SK-N-SH treated with all-trans-retinoic acid at 6 μM for 48 hours (cell line): ENCODE results near the gene JAKMIP1.

Source experiments
- ATAC-seq: fragments of 200-7000 bp; cut with Tn5 transposase; 3 replicates; pipeline ENCODE4 v1.9.1; 2020; ENCODE audit warnings: mild to moderate bottlenecking, moderate library complexity
- ARNTL ChIP-seq: fragments of 450-650 bp; formaldehyde crosslinking; IDR thresholded peaks from 2 replicates; pipeline ENCODE4 v1.5.0; 2020; ENCODE audit warnings: low read depth, mild to moderate bottlenecking, moderate library complexity, borderline replicate concordance
- BACH2 ChIP-seq: fragments of 250-450 bp; sonication (Bioruptor Pico); IDR thresholded peaks from 2 replicates; pipeline ENCODE4 v1.9.0; 2021; ENCODE audit warnings: mild to moderate bottlenecking, borderline replicate concordance
- CREB5 ChIP-seq: fragments of 250-450 bp; sonication (Bioruptor Pico); IDR thresholded peaks from 2 replicates; pipeline ENCODE4 v1.5.1; 2020; ENCODE audit warnings: low read depth, mild to moderate bottlenecking, moderate library complexity
- CSDC2 ChIP-seq: fragments of 250-450 bp; sonication (Bioruptor Pico); IDR thresholded peaks from 2 replicates; pipeline ENCODE4 v1.5.0; 2020; ENCODE audit warnings: mild to moderate bottlenecking, moderate library complexity
- ESRRG ChIP-seq: fragments of 250-450 bp; sonication (Bioruptor Pico); IDR thresholded peaks from 2 replicates; pipeline ENCODE4 v1.6.1; 2021; ENCODE audit warnings: mild to moderate bottlenecking
- GLIS3 ChIP-seq: fragments of 250-450 bp; sonication (Bioruptor Pico); IDR thresholded peaks from 2 replicates; pipeline ENCODE4 v1.5.0; 2020; ENCODE audit warnings: mild to moderate bottlenecking, moderate library complexity
- ISL1 ChIP-seq: fragments of 250-450 bp; sonication (Bioruptor Pico); IDR thresholded peaks from 2 replicates; pipeline ENCODE4 v2.1.2; 2022; ENCODE audit warnings: mild to moderate bottlenecking, moderate library complexity
- OSR1 ChIP-seq: fragments of 250-450 bp; sonication (Bioruptor Pico); IDR thresholded peaks from 2 replicates; pipeline ENCODE4 v1.8.0; 2022; ENCODE audit warnings: moderate library complexity, mild to moderate bottlenecking, inconsistent platforms
- POU6F1 ChIP-seq: fragments of 250-450 bp; sonication (Bioruptor Pico); IDR thresholded peaks from 2 replicates; pipeline ENCODE4 v1.8.0; 2021; ENCODE audit warnings: low read depth, mild to moderate bottlenecking, moderate library complexity, borderline replicate concordance
- PPARA ChIP-seq: fragments of 250-450 bp; sonication (Bioruptor Pico); IDR thresholded peaks from 2 replicates; pipeline ENCODE4 v1.5.0; 2020; ENCODE audit warnings: mild to moderate bottlenecking, borderline replicate concordance
- RARB ChIP-seq: fragments of 250-450 bp; sonication (Bioruptor Pico); IDR thresholded peaks from 2 replicates; pipeline ENCODE4 v1.8.0; 2021; ENCODE audit warnings: mild to moderate bottlenecking, moderate library complexity
- SNAI2 ChIP-seq: fragments of 250-450 bp; sonication (Bioruptor Pico); IDR thresholded peaks from 2 replicates; pipeline ENCODE4 v1.5.0; 2020; ENCODE audit warnings: mild to moderate bottlenecking, moderate library complexity
- TCF4 ChIP-seq: fragments of 250-450 bp; sonication (Bioruptor Pico); IDR thresholded peaks from 2 replicates; pipeline ENCODE4 v1.8.0; 2021; ENCODE audit warnings: mild to moderate bottlenecking, moderate library complexity, borderline replicate concordance
- TOX ChIP-seq: fragments of 250-450 bp; sonication (Bioruptor Pico); IDR thresholded peaks from 2 replicates; pipeline ENCODE4 v1.8.0; 2021; ENCODE audit warnings: mild to moderate bottlenecking, moderate library complexity, borderline replicate concordance
- ZC3H10 ChIP-seq: fragments of 250-450 bp; sonication (Bioruptor Pico); IDR thresholded peaks from 2 replicates; pipeline ENCODE4 v1.5.1; 2021; ENCODE audit warnings: mild to moderate bottlenecking, moderate library complexity
- ZFP3 ChIP-seq: fragments of 250-450 bp; sonication (Bioruptor Pico); IDR thresholded peaks from 2 replicates; pipeline ENCODE4 v1.5.0; 2020; ENCODE audit warnings: mild to moderate bottlenecking, moderate library complexity
- ZFP30 ChIP-seq: fragments of 450-650 bp; formaldehyde crosslinking; IDR thresholded peaks from 2 replicates; pipeline ENCODE4 v1.5.0; 2022; ENCODE audit warnings: mild to moderate bottlenecking, moderate library complexity
- ZNF565 ChIP-seq: fragments of 450-650 bp; formaldehyde crosslinking; conservative IDR thresholded peaks from 2 replicates; pipeline ENCODE4 v1.5.0; 2020; ENCODE audit warnings: low read depth, mild to moderate bottlenecking, moderate library complexity
- ZNF70 ChIP-seq: fragments of 450-650 bp; formaldehyde crosslinking; IDR thresholded peaks from 2 replicates; pipeline ENCODE4 v1.5.0; 2020; ENCODE audit warnings: mild to moderate bottlenecking, moderate library complexity
- ZNF8 ChIP-seq: fragments of 450-650 bp; formaldehyde crosslinking; IDR thresholded peaks from 2 replicates; pipeline ENCODE4 v1.5.0; 2020; ENCODE audit warnings: mild to moderate bottlenecking, moderate library complexity
- TF ChIP-seq, protein P1 (sequence below): fragments of 250-450 bp; sonication (Bioruptor Pico); IDR thresholded peaks from 2 replicates; pipeline ENCODE4 v1.8.0; 2020; ENCODE audit warnings: mild to moderate bottlenecking, moderate library complexity, borderline replicate concordance
- TF ChIP-seq, protein P2 (sequence below): fragments of 250-450 bp; sonication (Bioruptor Pico); IDR thresholded peaks from 2 replicates; pipeline ENCODE4 v1.5.1; 2021; ENCODE audit warnings: mild to moderate bottlenecking, moderate library complexity
- TF ChIP-seq, protein P3 (sequence below): fragments of 250-450 bp; sonication (Bioruptor Pico); IDR thresholded peaks from 2 replicates; pipeline ENCODE4 v1.5.0; 2020; ENCODE audit warnings: mild to moderate bottlenecking, moderate library complexity

JAKMIP1 gene

GRCh38 chr4:6106156-6106555, 94.2 kb downstream of the JAKMIP1 start:
- TF ChIP-seq OSR1 (no peak), ZNF70 (CRISPR knock-in tag) (no peak), ARNTL (no peak), GLIS3 (CRISPR knock-in tag) (no peak), SNAI2 (CRISPR knock-in tag) (no peak), CSDC2 (CRISPR knock-in tag) (no peak), ZC3H10 (CRISPR knock-in tag) (no peak), BACH2 (CRISPR knock-in tag) (no peak), ZNF565 (no peak), POU6F1 (CRISPR knock-in tag) (no peak), CREB5 (CRISPR knock-in tag) (no peak), ZFP30 (no peak)
- TF ChIP-seq, protein P1, sequence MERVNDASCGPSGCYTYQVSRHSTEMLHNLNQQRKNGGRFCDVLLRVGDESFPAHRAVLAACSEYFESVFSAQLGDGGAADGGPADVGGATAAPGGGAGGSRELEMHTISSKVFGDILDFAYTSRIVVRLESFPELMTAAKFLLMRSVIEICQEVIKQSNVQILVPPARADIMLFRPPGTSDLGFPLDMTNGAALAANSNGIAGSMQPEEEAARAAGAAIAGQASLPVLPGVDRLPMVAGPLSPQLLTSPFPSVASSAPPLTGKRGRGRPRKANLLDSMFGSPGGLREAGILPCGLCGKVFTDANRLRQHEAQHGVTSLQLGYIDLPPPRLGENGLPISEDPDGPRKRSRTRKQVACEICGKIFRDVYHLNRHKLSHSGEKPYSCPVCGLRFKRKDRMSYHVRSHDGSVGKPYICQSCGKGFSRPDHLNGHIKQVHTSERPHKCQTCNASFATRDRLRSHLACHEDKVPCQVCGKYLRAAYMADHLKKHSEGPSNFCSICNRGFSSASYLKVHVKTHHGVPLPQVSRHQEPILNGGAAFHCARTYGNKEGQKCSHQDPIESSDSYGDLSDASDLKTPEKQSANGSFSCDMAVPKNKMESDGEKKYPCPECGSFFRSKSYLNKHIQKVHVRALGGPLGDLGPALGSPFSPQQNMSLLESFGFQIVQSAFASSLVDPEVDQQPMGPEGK (CRISPR knock-in tag): no peak
- no peak for ATAC-seq

- ATAC-seq: no peak
- TF ChIP-seq, protein P2, sequence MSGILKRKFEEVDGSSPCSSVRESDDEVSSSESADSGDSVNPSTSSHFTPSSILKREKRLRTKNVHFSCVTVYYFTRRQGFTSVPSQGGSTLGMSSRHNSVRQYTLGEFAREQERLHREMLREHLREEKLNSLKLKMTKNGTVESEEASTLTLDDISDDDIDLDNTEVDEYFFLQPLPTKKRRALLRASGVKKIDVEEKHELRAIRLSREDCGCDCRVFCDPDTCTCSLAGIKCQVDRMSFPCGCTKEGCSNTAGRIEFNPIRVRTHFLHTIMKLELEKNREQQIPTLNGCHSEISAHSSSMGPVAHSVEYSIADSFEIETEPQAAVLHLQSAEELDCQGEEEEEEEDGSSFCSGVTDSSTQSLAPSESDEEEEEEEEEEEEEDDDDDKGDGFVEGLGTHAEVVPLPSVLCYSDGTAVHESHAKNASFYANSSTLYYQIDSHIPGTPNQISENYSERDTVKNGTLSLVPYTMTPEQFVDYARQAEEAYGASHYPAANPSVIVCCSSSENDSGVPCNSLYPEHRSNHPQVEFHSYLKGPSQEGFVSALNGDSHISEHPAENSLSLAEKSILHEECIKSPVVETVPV (CRISPR knock-in tag): no peak
- no peak for TF ChIP-seq BACH2 (CRISPR knock-in tag)
- no peak for TF ChIP-seq PPARA (CRISPR knock-in tag)
These were observed 94.9 kb downstream of the JAKMIP1 start for GRCh38 chr4:6105311-6105911.

- no peak for ATAC-seq
- TF ChIP-seq ZNF565 (no peak), PPARA (CRISPR knock-in tag) (no peak), ARNTL (no peak), ZFP3 (CRISPR knock-in tag) (no peak), ISL1 (CRISPR knock-in tag) (no peak), CSDC2 (CRISPR knock-in tag) (no peak), SNAI2 (CRISPR knock-in tag) (no peak), CREB5 (CRISPR knock-in tag) (no peak), ZNF8 (CRISPR knock-in tag) (no peak), ESRRG (CRISPR knock-in tag) (no peak), TCF4 (CRISPR knock-in tag) (no peak), POU6F1 (CRISPR knock-in tag) (no peak), RARB (CRISPR knock-in tag) (no peak), TOX (no peak), ZC3H10 (CRISPR knock-in tag) (no peak), OSR1 (no peak)
- TF ChIP-seq, protein P3, sequence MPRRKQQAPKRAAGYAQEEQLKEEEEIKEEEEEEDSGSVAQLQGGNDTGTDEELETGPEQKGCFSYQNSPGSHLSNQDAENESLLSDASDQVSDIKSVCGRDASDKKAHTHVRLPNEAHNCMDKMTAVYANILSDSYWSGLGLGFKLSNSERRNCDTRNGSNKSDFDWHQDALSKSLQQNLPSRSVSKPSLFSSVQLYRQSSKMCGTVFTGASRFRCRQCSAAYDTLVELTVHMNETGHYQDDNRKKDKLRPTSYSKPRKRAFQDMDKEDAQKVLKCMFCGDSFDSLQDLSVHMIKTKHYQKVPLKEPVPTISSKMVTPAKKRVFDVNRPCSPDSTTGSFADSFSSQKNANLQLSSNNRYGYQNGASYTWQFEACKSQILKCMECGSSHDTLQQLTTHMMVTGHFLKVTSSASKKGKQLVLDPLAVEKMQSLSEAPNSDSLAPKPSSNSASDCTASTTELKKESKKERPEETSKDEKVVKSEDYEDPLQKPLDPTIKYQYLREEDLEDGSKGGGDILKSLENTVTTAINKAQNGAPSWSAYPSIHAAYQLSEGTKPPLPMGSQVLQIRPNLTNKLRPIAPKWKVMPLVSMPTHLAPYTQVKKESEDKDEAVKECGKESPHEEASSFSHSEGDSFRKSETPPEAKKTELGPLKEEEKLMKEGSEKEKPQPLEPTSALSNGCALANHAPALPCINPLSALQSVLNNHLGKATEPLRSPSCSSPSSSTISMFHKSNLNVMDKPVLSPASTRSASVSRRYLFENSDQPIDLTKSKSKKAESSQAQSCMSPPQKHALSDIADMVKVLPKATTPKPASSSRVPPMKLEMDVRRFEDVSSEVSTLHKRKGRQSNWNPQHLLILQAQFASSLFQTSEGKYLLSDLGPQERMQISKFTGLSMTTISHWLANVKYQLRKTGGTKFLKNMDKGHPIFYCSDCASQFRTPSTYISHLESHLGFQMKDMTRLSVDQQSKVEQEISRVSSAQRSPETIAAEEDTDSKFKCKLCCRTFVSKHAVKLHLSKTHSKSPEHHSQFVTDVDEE (CRISPR knock-in tag): no peak
- TF ChIP-seq, protein P2 (CRISPR knock-in tag): no peak
These were observed 95.7 kb downstream of the JAKMIP1 start for GRCh38 chr4:6104541-6105130.
